Measurements from ENCODE around the gene MAPK9. TPM values are rescaled to one million over a fixed set of nuclear protein-coding genes. Genes with fewer than 3 reads are reported as not detected.
A peak's percentile ranks its signal among the peaks of the same experiment; 100 is the strongest.

Gene MAPK9
- total RNA-seq, 6 experiments from 2014 or later: 14.4 to 18.6 (median 15.6) TPM

DNA sequence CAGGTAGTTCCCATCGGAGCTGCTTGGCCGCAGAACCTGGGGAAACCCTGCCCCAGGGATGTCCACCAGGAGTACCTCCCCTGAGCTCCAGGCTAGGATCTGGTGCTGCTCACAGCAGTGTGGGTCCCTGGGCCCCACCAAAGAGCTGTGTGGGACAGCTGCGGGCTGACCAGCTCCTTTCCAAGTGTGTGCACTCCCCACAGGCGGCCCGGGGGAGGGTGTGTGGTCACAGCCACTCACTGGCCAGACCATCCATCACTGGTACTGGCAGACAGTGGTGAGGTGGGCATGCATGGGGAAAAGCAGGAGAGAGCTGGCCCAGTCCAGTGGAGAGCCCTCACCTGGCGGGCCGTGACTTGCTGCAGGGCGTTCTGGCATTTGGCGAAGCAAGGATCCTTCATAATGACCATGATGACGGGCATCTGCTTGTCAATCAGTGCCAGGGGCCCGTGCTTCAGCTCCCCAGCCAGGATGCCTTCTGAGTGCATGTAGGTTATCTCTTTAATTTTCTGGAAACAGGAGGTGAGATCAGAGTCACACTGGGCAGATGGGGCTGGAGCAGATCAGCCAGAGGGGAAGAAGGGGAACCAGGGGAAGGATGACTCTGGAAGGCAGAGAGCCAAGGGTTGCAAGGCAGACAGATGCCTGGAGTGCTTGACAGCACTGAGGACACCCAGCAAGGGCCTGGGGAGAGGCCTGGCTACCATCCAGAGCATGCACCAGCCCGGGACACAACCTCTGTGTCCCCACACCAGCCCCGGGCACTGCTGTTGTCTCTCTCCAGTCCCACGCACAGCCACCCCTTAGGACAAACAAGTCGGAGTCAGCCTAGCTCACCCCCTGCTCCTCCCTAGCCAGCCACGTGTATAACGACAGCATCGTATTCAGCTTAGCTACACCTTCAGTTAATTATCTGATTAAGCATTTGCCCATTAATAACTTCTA is 12.8 kb upstream of the MAPK9 start:
- no peak for TF ChIP-seq POLR2A (IDR thresholded peaks at IDR 0.05)
- TF ChIP-seq, protein P1, sequence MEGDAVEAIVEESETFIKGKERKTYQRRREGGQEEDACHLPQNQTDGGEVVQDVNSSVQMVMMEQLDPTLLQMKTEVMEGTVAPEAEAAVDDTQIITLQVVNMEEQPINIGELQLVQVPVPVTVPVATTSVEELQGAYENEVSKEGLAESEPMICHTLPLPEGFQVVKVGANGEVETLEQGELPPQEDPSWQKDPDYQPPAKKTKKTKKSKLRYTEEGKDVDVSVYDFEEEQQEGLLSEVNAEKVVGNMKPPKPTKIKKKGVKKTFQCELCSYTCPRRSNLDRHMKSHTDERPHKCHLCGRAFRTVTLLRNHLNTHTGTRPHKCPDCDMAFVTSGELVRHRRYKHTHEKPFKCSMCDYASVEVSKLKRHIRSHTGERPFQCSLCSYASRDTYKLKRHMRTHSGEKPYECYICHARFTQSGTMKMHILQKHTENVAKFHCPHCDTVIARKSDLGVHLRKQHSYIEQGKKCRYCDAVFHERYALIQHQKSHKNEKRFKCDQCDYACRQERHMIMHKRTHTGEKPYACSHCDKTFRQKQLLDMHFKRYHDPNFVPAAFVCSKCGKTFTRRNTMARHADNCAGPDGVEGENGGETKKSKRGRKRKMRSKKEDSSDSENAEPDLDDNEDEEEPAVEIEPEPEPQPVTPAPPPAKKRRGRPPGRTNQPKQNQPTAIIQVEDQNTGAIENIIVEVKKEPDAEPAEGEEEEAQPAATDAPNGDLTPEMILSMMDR (IDR thresholded peaks at IDR 0.05): no peak
- Histone ChIP-seq H3K36me3 (no peaks in the 10 kb centered on the region), H3K9me3 (no peaks in the 10 kb centered on the region), H3K27ac (no peak overlapping the region), H3K4me3 (no peak overlapping the region), H3K27me3 (no peaks in the 10 kb centered on the region), H3K4me1 (no peaks in the 10 kb centered on the region)
- ATAC-seq: peak in 2 of 4 donors; percentile 6 to 26
- DNase-seq: no peak
- WGBS (ENCODE audit: insufficient coverage, low coverage, low lambda C conversion rate, missing lambda C conversion rate): 71% methylated on average over 6 of the region's 18 CpGs
- intact Hi-C loops (cut with DNase I): no loop called here

DNA sequence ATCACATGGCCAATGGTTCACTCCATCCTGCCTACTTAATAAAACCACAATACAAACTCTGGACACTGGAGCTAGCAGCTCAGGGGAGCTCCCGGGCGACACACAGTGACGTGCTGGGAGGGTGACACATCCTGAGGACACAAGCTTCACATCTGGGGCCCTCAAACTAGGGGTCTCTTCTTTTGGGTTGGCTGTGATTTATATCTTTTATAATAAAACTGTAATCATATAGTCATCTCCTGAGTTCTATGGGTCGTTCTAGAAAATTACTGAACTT is 12.1 kb upstream of the MAPK9 start:
- H3K27me3 ChIP-seq: no peaks in the 10 kb centered on the region
- no peak overlapping the region for H3K27ac ChIP-seq
- no peak for DNase-seq
- ATAC-seq: no peak
- intact Hi-C loops (cut with DNase I): no loop called here
- no peaks in the 10 kb centered on the region for H3K4me1 ChIP-seq
- H3K4me3 ChIP-seq: no peak overlapping the region
- 67% methylated on average over 4 of the region's 4 CpGs for WGBS (ENCODE audit: insufficient coverage, low coverage, low lambda C conversion rate, missing lambda C conversion rate)
- no peak for TF ChIP-seq POLR2A (IDR thresholded peaks at IDR 0.05)
- TF ChIP-seq, protein P1 (IDR thresholded peaks at IDR 0.05): no peak
- H3K36me3 ChIP-seq: no peaks in the 10 kb centered on the region
- no peaks in the 10 kb centered on the region for H3K9me3 ChIP-seq

DNA sequence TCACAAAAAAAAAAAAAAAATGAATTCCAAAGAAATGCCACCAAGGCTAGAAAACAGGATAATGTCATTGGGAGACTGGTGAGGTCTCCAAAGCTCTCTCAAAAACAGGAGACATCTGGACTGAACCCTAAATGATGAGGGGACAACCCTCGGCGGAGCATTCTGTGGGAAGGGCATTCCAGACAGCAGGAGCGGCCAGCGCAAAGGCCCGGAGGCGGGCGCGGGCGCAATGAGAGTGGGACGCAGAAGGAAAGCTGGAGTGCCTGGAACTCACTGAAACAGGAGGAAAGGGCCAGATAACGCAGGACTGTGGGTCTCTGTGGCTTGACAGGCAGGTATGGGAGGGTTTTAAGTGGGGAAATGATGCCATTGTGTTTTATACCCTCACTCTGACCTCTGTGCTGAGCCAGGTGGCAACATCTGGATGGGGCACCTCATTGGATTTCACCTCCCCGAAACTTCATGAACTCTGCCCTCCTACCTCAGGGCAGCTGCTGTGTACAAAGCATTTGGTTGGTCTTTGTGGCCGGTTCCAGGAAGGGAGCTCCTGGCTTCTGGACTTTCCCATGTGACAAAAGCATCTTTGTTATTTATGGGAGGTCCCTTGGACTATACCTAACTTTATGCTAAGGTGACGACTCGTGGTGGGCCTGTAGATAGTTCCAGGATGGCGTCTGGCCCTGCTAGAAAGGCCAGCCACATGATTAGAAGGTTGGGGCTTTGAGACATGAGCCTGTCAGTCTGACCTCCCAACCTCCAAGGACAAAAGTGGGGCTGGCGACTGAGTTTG is 11.5 kb upstream of the MAPK9 start:
- Histone ChIP-seq H3K4me1 (no peaks in the 10 kb centered on the region), H3K36me3 (no peaks in the 10 kb centered on the region), H3K4me3 (no peak overlapping the region), H3K9me3 (no peaks in the 10 kb centered on the region), H3K27ac (no peak overlapping the region), H3K27me3 (no peaks in the 10 kb centered on the region)
- TF ChIP-seq, protein P1 (IDR thresholded peaks at IDR 0.05): no peak
- TF ChIP-seq POLR2A (IDR thresholded peaks at IDR 0.05): no peak
- DNase-seq: no peak
- ATAC-seq: no peak
- 62% methylated on average over 3 of the region's 17 CpGs for WGBS (ENCODE audit: insufficient coverage, low coverage, low lambda C conversion rate, missing lambda C conversion rate)
- intact Hi-C loops (cut with DNase I): no loop called here

DNA sequence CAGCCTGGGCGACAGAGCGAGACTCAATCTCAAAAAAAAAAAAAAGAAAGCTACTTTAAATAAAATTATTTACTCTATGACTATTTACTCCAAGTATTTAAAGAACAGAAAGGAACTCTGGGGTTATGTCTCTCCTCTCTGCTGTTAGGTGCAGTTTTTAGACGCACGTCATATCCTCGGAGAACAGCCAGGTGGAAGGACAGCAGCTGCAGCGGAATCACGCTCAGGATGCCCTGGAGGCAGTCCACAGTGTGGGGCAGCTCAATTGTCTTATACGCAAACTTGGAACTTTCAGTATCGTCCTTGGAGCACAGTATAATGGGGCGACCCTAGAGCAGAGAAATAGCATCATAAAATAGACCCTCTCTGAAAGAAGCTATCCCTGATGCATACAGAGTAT is 10.4 kb upstream of the MAPK9 start:
- no peaks in the 10 kb centered on the region for H3K4me1 ChIP-seq
- intact Hi-C loops (cut with DNase I): no loop called here
- 76% methylated on average over 8 of the region's 10 CpGs for WGBS (ENCODE audit: insufficient coverage, low coverage, low lambda C conversion rate, missing lambda C conversion rate)
- H3K9me3 ChIP-seq: no peaks in the 10 kb centered on the region
- TF ChIP-seq, protein P1 (IDR thresholded peaks at IDR 0.05): no peak
- no peak for TF ChIP-seq POLR2A (IDR thresholded peaks at IDR 0.05)
- no peak overlapping the region for H3K4me3 ChIP-seq
- DNase-seq (no peak), ATAC-seq (no peak)
- H3K36me3 ChIP-seq: no peaks in the 10 kb centered on the region
- H3K27me3 ChIP-seq: no peaks in the 10 kb centered on the region
- H3K27ac ChIP-seq: no peak overlapping the region

Data from right lobe of liver (tissue), 6 donors.